GM21717 (cell line): Measurements from ENCODE around the gene SURF6.
"Not testable (repeated sequence)": the region's sequence is repeated elsewhere in the genome, so short reads cannot be mapped to it uniquely, and the experiment has no call there.

ENCODE experiments used
- ATAC-seq: cut with Tn5 transposase; IDR thresholded peaks from one replicate; pipeline ENCODE4 v1.9.1; 2021; ENCODE audit warnings: mild to moderate bottlenecking, moderate library complexity; ENCODE audit not compliant: unreplicated experiment

SURF6 gene

GRCh38 chr9:133348718-133349573 lies 13.0 kb upstream of the SURF6 start:
- ATAC-seq: no peak

DNA sequence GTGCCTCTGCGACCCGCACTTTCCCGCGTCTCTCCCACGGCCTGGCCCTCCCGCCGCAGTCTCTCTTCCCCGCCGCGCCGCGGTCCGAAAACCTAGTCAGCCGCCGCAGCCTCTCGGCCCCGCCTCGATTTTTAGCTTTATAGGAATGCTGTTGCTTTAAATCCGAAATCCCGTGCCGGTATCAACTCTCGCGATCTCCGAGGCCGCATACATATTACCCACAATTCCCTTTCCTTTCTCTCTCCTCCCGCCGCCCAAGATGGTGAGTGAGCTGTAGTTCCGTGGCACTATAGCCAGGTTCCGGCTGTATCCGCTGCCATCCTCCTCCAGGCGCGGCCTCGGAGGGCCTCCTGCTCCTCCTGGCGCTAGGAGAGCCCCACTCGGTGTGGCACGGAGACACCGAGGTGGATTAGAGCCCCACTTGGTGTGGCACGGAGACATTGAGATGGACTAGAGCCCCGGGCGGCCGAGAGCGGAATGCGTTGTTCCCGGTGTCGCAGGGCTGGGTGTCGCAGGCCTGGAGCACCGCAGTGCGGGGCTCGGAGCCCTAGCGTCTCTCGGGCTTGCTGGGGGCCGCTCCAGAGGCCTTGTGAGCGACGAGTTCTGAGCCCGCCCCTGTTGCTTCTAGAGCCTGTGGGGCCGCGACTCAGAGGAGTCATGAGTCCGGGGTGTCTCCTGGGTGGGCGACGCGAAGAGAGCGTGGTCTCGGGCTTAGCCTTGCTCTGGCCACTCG lies 12.2 kb upstream of the SURF6 start, which contains the start of the genes MED22 and RPL7A:
MED22 (minus strand) TSS at position 147 of the 733 bp plus-strand sequence. CDS start 1,469 bp downstream, outside the sequence.
RPL7A (plus strand) TSS at position 234 of the 733 bp plus-strand sequence; CDS start at position 260, 26 bp downstream.
- peak; percentile 64 for ATAC-seq

DNA sequence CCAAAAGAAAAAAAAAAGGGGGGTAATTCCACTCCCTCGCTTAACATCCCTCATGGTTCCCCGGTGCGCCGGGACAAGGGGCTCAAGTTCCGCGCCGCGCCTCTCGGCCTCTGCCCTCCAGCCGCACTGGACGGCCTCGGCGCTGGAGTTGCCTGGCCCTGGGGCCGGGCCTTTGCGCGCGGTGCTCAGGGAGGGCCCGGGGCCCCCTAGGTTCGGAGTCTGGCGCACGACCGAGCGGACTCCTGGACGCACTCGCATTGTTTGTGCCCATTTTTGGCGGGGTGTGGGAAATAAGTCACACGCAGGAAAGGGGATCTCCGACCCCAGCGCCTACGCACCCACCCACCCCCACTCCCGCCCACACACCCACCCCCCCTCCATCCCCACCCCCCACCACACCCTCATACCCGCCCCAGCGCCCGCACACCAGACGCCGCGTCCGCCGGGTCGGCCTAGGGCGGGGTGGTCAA lies 11.6 kb upstream of the SURF6 start:
- peak; percentile 34 for ATAC-seq

GRCh38 chr9:133346021-133346785 lies 10.2 kb upstream of the SURF6 start:
- no peak for ATAC-seq

DNA sequence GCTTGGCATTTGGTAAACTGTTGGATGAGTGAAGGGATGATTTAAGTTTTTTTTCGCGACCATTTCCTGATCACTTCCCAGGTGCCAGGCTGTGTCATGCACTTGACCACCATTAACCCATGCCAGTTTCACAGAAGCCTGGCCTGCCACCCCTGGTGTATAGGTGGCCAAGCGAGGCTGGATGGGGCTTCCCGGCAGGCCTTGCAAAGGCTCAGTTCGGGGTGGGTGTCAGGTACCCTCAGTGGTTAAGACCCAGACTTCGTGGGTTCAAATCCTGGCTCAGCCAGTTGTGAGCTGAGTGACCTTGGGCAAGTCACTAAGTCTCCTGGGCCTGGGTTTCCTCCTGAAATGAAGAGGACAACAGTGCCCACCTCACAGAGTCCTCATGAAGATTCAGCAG lies 9.6 kb upstream of the SURF6 start:
- no peak for ATAC-seq

DNA sequence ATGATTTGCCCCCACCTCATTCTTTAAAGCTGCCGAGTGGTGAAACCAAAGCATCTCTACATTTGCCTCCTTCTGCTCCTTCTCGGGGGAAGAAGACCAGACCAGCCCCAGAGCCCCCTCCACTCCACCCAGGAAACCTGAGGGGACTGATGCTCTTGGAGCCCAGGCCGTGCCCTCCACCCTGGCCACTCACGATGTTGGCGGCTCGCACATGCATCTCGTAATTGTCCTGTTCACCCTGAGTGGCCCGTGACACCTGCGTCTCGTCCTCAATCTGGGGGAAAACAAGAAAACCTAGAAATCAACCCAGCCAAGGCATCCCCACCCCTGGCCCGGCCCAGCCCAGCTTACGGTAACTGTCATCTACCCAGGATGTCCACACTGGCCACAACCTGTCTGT lies 9.0 kb upstream of the SURF6 start:
- ATAC-seq: no peak

DNA sequence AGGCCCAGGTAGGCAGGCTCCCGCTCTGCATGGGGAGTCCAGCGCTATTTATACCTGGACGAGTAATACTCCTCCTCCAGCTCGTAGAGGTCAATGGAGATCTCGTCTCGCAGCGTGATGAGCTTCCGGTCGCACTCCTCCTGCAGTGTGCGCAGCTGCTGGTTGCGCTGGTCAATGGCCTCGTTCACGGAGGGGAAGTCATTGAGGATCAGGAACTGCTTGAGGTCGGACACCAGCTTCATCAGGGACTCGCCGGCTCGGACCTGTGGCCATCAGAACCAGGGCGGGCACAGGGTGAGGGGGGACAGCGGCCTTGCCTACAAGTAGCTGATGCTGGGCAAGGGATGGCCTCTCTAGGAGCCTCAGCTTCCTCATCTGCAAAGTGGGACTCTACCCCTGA lies 8.1 kb upstream of the SURF6 start:
- no peak for ATAC-seq

DNA sequence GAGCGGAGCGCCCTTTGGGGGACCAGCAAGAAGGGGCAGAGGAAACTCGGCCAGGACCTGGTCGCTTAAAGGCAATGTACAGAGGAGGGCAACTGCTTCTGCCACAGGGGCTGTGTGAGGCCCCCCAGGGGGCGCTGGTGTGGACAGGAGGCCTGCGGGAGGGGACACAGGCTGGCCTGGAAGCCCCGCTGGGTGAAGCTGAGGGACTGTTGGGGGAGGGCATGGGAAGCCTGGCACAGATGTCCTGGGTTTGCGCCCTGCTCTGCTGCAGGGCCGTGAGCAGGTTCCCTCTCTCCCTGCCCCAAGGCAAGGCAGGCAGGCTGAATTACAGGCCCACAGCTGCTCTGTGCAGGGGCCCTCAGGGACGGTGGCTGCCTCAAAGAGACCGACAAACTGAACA lies 6.6 kb upstream of the SURF6 start:
- no peak for ATAC-seq

DNA sequence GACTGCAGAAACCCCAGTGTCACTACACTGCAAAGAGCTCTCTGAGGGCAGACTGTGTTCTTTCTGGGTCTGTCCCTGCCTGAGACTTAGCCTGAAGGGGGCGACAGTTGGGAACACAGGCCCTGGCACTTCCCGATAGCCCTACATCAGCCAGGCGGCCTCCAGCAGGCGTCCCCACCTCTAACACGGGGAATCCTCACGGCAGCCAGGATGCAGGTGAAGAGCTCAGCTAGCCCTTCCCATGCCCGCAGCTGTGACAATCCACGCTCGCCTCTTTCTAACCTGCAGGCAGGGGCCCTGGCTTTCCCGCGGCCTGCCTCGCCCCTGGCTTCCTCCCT lies 6.0 kb upstream of the SURF6 start:
- no peak for ATAC-seq

- ATAC-seq: no peak
These were observed 5.5 kb upstream of the SURF6 start for GRCh38 chr9:133341369-133342068.

DNA sequence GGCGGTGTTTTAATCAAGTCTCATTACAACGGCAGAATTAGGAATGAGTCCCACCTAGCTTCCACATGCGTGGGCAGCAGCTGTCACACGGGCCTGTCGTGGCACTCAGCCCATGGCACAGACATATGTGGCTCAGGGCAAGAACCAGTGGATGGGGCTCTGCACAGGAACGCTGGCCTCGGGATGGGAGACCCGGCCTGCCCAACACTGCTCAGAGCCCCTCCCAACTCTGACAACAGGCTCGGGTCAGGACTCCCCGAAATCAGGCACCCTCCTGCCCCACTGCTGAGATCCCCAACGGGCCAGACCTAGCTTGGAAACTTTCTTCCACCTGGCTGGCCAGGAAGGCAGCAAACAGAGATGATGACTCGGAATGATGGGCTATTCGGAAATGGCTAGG lies 4.9 kb upstream of the SURF6 start:
- no peak for ATAC-seq

DNA sequence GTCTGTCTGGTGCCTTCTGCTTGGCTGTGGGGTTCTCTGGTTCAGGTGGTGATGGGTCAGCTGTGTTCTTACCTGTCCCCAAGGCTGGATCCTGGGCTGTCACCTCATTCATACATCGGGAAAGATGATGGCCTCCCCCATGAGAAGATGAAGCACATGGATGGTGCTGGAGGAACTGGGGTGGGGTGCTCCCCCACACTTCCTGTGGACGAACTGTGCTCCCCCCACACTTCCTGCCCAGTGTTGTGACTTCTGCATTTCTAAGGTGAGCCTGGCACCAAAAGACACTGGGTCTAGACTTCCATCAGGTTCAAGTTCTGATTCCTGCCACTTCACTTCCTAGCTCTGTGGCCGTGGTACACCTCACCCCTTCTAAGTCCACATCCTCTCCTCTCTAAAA lies 4.3 kb upstream of the SURF6 start:
- no peak for ATAC-seq

- no peak for ATAC-seq
These were observed 3.7 kb upstream of the SURF6 start for GRCh38 chr9:133339641-133340040.

DNA sequence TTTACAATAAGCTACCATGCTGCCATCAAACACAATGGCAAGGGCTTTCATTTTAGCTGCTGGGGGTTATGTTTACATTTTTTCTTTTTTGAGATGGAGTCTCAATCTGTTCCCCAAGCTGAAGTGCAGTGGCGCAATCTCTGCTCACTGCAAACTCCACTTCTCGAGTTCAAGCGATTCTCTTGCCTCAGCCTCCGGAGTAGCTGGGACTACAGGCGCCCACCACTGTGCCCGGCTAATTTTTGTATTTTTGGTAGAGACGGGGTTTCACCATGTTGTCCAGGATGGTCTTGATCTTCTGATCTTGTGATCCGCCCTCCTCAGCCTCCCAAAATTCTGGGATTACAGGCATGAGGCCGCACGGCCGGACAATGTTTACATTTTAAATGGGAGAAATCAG lies 1.1 kb downstream of the SURF6 start:
- ATAC-seq: not testable (repeated sequence)

DNA sequence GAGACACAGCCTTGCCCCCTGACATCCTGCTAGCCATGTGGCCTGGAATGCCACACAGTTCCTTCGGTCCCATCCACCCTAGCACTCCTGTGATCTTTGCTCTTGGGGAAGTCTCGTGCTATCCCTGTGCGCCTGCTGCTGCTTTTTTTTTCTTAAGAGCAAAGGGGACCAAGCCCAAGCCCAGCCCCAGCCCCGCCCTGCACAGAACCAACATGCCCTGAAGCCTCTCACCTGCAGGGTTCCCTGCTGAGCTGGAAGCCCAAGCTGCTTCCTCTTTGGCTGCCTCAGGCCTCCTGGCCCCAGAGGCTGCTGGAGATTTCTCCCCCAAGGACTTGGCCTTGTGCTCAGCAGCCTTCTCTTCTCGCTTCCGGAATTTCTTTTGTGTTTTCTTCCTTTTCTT lies 1.8 kb downstream of the SURF6 start:
- no peak for ATAC-seq

GRCh38 chr9:133333566-133333965 lies 2.4 kb downstream of the SURF6 start:
- ATAC-seq: no peak

DNA sequence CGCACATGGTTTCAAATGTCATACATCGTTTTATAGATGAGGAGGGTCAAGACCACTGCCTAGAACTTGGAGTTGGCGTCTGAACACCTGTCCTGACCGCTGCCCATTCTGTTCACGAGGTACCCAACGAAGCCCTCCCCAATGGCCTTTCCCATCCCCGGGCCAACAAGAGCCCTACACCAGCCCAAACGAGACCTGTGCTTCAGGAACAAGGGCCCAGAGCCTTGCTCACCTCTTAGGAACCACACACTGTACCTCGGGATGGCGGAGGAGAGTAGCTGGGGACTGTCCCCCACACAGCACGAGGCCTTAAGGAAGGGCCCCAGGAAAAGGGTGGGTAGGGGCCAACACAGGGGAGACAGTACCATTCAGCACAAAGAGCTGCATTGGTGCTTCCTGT lies 3.0 kb downstream of the SURF6 start:
- no peak for ATAC-seq

GRCh38 chr9:133332381-133332730 lies 3.6 kb downstream of the SURF6 start:
- no peak for ATAC-seq

DNA sequence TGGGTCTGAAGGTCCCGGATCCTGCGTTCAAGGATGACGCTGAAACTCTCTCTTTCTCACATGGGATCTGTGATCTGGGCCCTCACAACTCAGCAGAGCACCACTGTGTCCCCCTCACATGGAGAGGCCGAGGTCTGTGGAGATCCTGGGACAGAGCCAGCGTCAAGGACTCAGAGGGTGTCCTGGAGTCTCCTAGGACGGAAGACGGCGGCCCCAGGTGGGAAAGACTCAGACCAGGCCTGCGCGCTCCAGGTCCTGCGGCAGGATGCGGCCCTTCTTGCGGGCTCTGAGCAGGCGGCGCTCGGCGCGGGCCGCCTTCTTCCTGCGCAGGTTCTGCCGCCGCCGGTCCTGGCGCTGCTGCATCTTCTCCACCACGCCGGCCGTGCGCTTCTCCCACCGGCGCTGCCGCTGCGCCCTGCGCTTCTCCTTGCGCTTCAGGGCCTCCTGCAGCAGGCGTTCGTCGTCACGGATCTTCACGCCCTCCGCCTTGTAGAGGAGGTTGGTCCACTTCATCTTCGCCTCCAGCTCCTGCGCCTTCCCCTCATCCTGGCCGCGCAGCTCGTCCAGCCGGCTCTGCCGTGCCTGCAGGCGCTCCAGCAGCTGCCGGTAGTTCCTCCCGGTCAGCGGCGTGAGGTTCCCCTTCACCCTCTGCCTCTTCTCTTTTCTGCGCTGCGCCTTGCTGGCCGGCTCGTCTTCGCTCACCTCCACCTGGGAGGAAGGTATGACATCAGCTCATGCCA lies 4.2 kb downstream of the SURF6 start:
- ATAC-seq: no peak

DNA sequence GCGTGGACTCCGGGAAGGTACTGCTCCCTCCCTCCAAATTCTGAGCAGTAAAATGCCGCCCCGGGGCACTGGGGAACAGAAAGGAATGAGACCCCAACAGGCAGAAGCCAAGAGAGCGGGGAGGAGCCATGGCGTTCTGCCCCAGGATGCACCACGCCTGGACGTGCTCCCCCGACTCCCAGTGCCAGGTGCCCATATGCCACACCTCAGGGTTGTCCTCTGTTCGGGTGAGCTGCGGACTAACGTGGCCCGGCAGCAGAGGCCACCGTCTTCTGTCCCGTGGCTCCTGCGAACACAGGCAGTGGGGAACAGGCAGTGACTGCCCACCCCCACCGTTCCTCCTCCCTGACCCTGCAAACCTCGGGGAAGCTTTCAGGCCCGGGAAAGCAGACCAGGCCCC lies 4.8 kb downstream of the SURF6 start:
- no peak for ATAC-seq
